ENCODE data around the gene TENT4B. TPM values are rescaled to one million over a fixed set of nuclear protein-coding genes. Genes with fewer than 3 reads are reported as not detected.

TENT4B gene
- polyA plus RNA-seq, 1 experiment, result 7.2 TPM

DNA sequence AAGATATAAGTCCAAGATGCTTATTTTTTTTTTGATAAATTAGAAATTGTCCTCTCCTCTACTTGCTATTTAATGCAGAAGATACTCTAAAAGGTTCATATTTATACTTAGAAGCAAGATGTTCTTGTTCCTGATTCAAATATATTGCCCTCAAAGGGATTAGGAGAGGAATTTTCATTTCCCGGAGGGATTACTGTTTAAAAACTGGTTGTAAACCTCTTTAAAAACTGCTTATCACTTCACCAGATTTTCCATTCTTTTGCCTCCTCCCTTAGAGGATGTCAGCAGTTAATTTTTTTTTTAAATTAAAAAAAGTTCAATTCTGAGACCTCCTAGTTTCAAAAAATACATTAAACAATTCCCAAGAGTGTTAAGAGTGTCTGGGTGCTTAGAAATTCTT is 2.8 kb downstream of the TENT4B start:
- Histone ChIP-seq H3K27me3 (ENCODE audit: control insufficient read depth, insufficient read depth, low read length) (no peaks in the 10 kb centered on the region), H3K36me3 (ENCODE audit: control insufficient read depth, insufficient read depth, low read length) (no peaks in the 10 kb centered on the region), H3K4me3 (ENCODE audit: low read depth, low read length) (no peak overlapping the region)
- CTCF ChIA-PET, result interaction anchor here (0.6 to 1.8 kb wide), 6 partner anchors 22 to 88 kb away, joined by 3 to 8 read pairs (median 4); no protein-coding TSS in a partner anchor
- no peak for DNase-seq (ENCODE audit: low read depth)
- POLR2A ChIA-PET, result no interaction called here
- TF ChIP-seq, protein P1, sequence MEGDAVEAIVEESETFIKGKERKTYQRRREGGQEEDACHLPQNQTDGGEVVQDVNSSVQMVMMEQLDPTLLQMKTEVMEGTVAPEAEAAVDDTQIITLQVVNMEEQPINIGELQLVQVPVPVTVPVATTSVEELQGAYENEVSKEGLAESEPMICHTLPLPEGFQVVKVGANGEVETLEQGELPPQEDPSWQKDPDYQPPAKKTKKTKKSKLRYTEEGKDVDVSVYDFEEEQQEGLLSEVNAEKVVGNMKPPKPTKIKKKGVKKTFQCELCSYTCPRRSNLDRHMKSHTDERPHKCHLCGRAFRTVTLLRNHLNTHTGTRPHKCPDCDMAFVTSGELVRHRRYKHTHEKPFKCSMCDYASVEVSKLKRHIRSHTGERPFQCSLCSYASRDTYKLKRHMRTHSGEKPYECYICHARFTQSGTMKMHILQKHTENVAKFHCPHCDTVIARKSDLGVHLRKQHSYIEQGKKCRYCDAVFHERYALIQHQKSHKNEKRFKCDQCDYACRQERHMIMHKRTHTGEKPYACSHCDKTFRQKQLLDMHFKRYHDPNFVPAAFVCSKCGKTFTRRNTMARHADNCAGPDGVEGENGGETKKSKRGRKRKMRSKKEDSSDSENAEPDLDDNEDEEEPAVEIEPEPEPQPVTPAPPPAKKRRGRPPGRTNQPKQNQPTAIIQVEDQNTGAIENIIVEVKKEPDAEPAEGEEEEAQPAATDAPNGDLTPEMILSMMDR (IDR thresholded peaks at IDR 0.05; ENCODE audit: insufficient read depth, low read depth, low read length), result no peak

- Histone ChIP-seq H3K36me3 (ENCODE audit: control insufficient read depth, insufficient read depth, low read length) (no peaks in the 10 kb centered on the region), H3K27me3 (ENCODE audit: control insufficient read depth, insufficient read depth, low read length) (no peaks in the 10 kb centered on the region), H3K4me3 (ENCODE audit: low read depth, low read length) (no peak overlapping the region)
- ChIA-PET POLR2A (no interaction called here), CTCF (interaction anchor here (1.8 kb wide), 1 partner anchor 57 kb away, joined by 6 read pairs; no protein-coding TSS in a partner anchor)
- no peak for DNase-seq (ENCODE audit: low read depth)
- TF ChIP-seq, protein P1 (IDR thresholded peaks at IDR 0.05; ENCODE audit: insufficient read depth, low read depth, low read length), result no peak
Observed at GRCh38 chr16:50156590-50156989, 3.5 kb downstream of the TENT4B start.

DNA sequence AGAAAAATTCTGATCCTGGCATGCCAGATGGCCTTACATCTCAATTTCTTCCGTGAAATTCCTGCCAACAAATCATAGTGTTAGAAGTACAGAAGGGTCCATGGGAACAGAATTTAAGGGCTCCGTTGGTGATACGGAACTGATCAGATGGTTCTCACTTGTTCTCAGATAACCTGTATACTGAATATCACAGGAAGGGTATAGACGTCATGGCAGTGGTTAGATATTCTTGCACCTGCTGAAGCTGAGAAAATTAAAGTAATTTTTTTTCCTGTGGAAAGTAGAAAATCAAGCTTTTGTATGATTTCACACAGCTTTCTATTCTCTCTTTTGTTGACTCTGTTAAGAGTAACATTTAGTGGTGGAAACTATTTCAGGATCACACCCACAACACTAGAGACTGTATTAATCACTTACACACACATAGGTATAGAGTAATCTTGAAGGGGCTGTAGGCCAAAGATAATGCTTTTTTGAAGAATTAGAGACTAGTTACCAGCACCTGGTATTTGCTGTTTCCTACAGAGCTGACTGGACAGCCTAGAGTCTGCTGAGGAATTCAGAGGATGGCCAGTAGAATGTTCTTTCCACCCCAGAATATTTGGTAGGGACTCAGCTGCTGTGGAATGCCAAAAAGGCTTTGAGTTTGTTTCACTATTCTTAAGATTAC is 7.5 kb downstream of the TENT4B start:
- no peaks in the 10 kb centered on the region for H3K36me3 ChIP-seq (ENCODE audit: control insufficient read depth, insufficient read depth, low read length)
- H3K4me3 ChIP-seq (ENCODE audit: low read depth, low read length), result no peak overlapping the region
- POLR2A ChIA-PET, result no interaction called here
- no peaks in the 10 kb centered on the region for H3K27me3 ChIP-seq (ENCODE audit: control insufficient read depth, insufficient read depth, low read length)
- TF ChIP-seq, protein P1 (IDR thresholded peaks at IDR 0.05; ENCODE audit: insufficient read depth, low read depth, low read length), result no peak
- CTCF ChIA-PET, result interaction anchor here (0.7 to 2.6 kb wide), 5 partner anchors 9 to 194 kb away, joined by 3 to 9 read pairs (median 3); no protein-coding TSS in a partner anchor
- DNase-seq (ENCODE audit: low read depth), result no peak

GRCh38 chr16:50161950-50162349 is 8.8 kb downstream of the TENT4B start:
- DNase-seq (ENCODE audit: low read depth), result no peak
- Histone ChIP-seq H3K4me3 (ENCODE audit: low read depth, low read length) (no peak overlapping the region), H3K27me3 (ENCODE audit: control insufficient read depth, insufficient read depth, low read length) (no peaks in the 10 kb centered on the region), H3K36me3 (ENCODE audit: control insufficient read depth, insufficient read depth, low read length) (no peaks in the 10 kb centered on the region)
- TF ChIP-seq, protein P1 (IDR thresholded peaks at IDR 0.05; ENCODE audit: insufficient read depth, low read depth, low read length), result no peak
- CTCF ChIA-PET, result interaction anchor here (0.8 to 2.6 kb wide), 4 partner anchors 8 to 193 kb away, joined by 3 to 9 read pairs (median 3); no protein-coding TSS in a partner anchor
- POLR2A ChIA-PET, result no interaction called here

- Histone ChIP-seq H3K36me3 (ENCODE audit: control insufficient read depth, insufficient read depth, low read length) (no peaks in the 10 kb centered on the region), H3K27me3 (ENCODE audit: control insufficient read depth, insufficient read depth, low read length) (no peaks in the 10 kb centered on the region), H3K4me3 (ENCODE audit: low read depth, low read length) (no peak overlapping the region)
- DNase-seq (ENCODE audit: low read depth), result no peak
- POLR2A ChIA-PET, result no interaction called here
- CTCF ChIA-PET, result no interaction called here
- TF ChIP-seq, protein P1 (IDR thresholded peaks at IDR 0.05; ENCODE audit: insufficient read depth, low read depth, low read length), result no peak
Observed at GRCh38 chr16:50165473-50165872, 12.4 kb downstream of the TENT4B start.

Data from BJ (cell line).